SJCRH30 (cell line): ENCODE measurements around the gene MEGF10. TPM values are rescaled to one million over a fixed set of nuclear protein-coding genes. Genes with fewer than 3 reads are reported as not detected.

Source experiments
- DNase-seq, 2 experiments: peaks; one replicate each; pipeline ENCODE4 v3.0.0-alpha.2; 2015 to 2020
- H3K27ac ChIP-seq: fragments of 250-450 bp; sonication (Bioruptor Pico); 2 replicates; pipeline ENCODE4 v1.5.1; 2020; ENCODE audit warnings: mild to moderate bottlenecking, moderate library complexity
- H3K27me3 ChIP-seq: fragments of 250-450 bp; sonication (Bioruptor Pico); 2 replicates; pipeline ENCODE4 v1.5.1; 2020; ENCODE audit warnings: mild to moderate bottlenecking, moderate library complexity
- H3K36me3 ChIP-seq: fragments of 250-450 bp; sonication (Bioruptor Pico); 2 replicates; pipeline ENCODE4 v1.5.1; 2020; ENCODE audit warnings: mild to moderate bottlenecking, moderate library complexity
- H3K4me1 ChIP-seq: fragments of 250-450 bp; sonication (Bioruptor Pico); 2 replicates; pipeline ENCODE4 v1.5.1; 2020; ENCODE audit warnings: mild to moderate bottlenecking, moderate library complexity
- H3K4me3 ChIP-seq: fragments of 250-450 bp; sonication (Bioruptor Pico); 2 replicates; pipeline ENCODE4 v1.5.1; 2020; ENCODE audit warnings: mild to moderate bottlenecking, moderate library complexity
- H3K9me3 ChIP-seq: fragments of 250-450 bp; sonication (Bioruptor Pico); replicated peaks from 2 replicates; pipeline ENCODE4 v1.5.1; 2020; ENCODE audit warnings: mild to moderate bottlenecking, moderate library complexity
- total RNA-seq: library from RNA; depleted of rRNA; stranded (reverse); fragments of >200 nt; shearing (Covaris generic); gene quantifications from 2 replicates; pipeline ENCODE4 v1.2.3, GENCODE V29; 2014

The MEGF10 gene
- total RNA-seq, 1 experiment from 2014 or later = 77.9 TPM

- H3K4me3 ChIP-seq = no peak overlapping the region
- peaks cover 11% of the 10 kb centered on the region for H3K36me3 ChIP-seq
- H3K9me3 ChIP-seq = no peaks in the 10 kb centered on the region
- H3K27me3 ChIP-seq = no peaks in the 10 kb centered on the region
- no peak for DNase-seq
- no peak overlapping the region for H3K27ac ChIP-seq
- H3K4me1 ChIP-seq = peaks cover 12% of the 10 kb centered on the region; the same call in 1 of the 2 replicates
These were observed 36.6 kb downstream of the MEGF10 start for GRCh38 chr5:127326976-127327755.

- DNase-seq = peak; percentile 19 to 48
- Histone ChIP-seq H3K27ac (no peak overlapping the region), H3K4me1 (peaks cover 6% of the 10 kb centered on the region; the same call in 1 of the 2 replicates), H3K27me3 (no peaks in the 10 kb centered on the region), H3K36me3 (peaks cover 31% of the 10 kb centered on the region), H3K9me3 (no peaks in the 10 kb centered on the region), H3K4me3 (no peak overlapping the region)
These were observed 39.5 kb downstream of the MEGF10 start for GRCh38 chr5:127330116-127330515.

- Histone ChIP-seq H3K4me3 (no peak overlapping the region), H3K9me3 (no peaks in the 10 kb centered on the region), H3K27me3 (no peaks in the 10 kb centered on the region), H3K36me3 (peaks cover 31% of the 10 kb centered on the region), H3K4me1 (peaks cover 6% of the 10 kb centered on the region; the same call in 1 of the 2 replicates), H3K27ac (no peak overlapping the region)
- no peak for DNase-seq
These were observed 41.5 kb downstream of the MEGF10 start for GRCh38 chr5:127331890-127332649.

GRCh38 chr5:127333483-127333882 lies 42.9 kb downstream of the MEGF10 start:
- H3K9me3 ChIP-seq = no peaks in the 10 kb centered on the region
- peaks cover 6% of the 10 kb centered on the region; the same call in 1 of the 2 replicates for H3K4me1 ChIP-seq
- no peaks in the 10 kb centered on the region for H3K27me3 ChIP-seq
- peaks cover 35% of the 10 kb centered on the region for H3K36me3 ChIP-seq
- no peak for DNase-seq
- no peak overlapping the region for H3K4me3 ChIP-seq
- H3K27ac ChIP-seq = no peak overlapping the region

GRCh38 chr5:127335381-127335780 lies 44.8 kb downstream of the MEGF10 start:
- no peak for DNase-seq

GRCh38 chr5:127337876-127338275 lies 47.3 kb downstream of the MEGF10 start:
- Histone ChIP-seq H3K27ac (no peak overlapping the region), H3K9me3 (no peaks in the 10 kb centered on the region), H3K4me1 (no peaks in the 10 kb centered on the region), H3K36me3 (peaks cover 43% of the 10 kb centered on the region), H3K27me3 (no peaks in the 10 kb centered on the region), H3K4me3 (no peak overlapping the region)
- no peak for DNase-seq

More at GRCh38 chr5:127335381-127335780, 44.8 kb downstream of the MEGF10 start:
- Histone ChIP-seq H3K36me3 (peaks cover 48% of the 10 kb centered on the region), H3K27ac (no peak overlapping the region), H3K9me3 (no peaks in the 10 kb centered on the region), H3K27me3 (no peaks in the 10 kb centered on the region), H3K4me3 (no peak overlapping the region), H3K4me1 (peaks cover 2% of the 10 kb centered on the region; the same call in 1 of the 2 replicates)

- peaks cover 46% of the 10 kb centered on the region for H3K36me3 ChIP-seq
- DNase-seq = no peak
- H3K27me3 ChIP-seq = no peaks in the 10 kb centered on the region
- no peak overlapping the region for H3K27ac ChIP-seq
- no peak overlapping the region for H3K4me3 ChIP-seq
- H3K4me1 ChIP-seq = no peaks in the 10 kb centered on the region
- no peaks in the 10 kb centered on the region for H3K9me3 ChIP-seq
These were observed 47.9 kb downstream of the MEGF10 start for GRCh38 chr5:127338501-127338900.

GRCh38 chr5:127340606-127341005 lies 50.0 kb downstream of the MEGF10 start:
- no peak for DNase-seq
- Histone ChIP-seq H3K9me3 (no peaks in the 10 kb centered on the region), H3K4me1 (no peaks in the 10 kb centered on the region), H3K36me3 (peaks cover 42% of the 10 kb centered on the region), H3K27ac (no peak overlapping the region), H3K27me3 (no peaks in the 10 kb centered on the region), H3K4me3 (no peak overlapping the region)

- DNase-seq = no peak
- Histone ChIP-seq H3K4me3 (no peak overlapping the region), H3K27me3 (no peaks in the 10 kb centered on the region), H3K4me1 (no peaks in the 10 kb centered on the region), H3K27ac (no peak overlapping the region), H3K36me3 (peaks cover 38% of the 10 kb centered on the region), H3K9me3 (no peaks in the 10 kb centered on the region)
These were observed 51.8 kb downstream of the MEGF10 start for GRCh38 chr5:127342364-127342763.

GRCh38 chr5:127343313-127343712 lies 52.7 kb downstream of the MEGF10 start:
- no peak overlapping the region for H3K27ac ChIP-seq
- peaks cover 38% of the 10 kb centered on the region for H3K36me3 ChIP-seq
- no peak overlapping the region for H3K4me3 ChIP-seq
- no peaks in the 10 kb centered on the region for H3K4me1 ChIP-seq
- DNase-seq = no peak
- no peaks in the 10 kb centered on the region for H3K27me3 ChIP-seq
- no peaks in the 10 kb centered on the region for H3K9me3 ChIP-seq

GRCh38 chr5:127343866-127344265 lies 53.3 kb downstream of the MEGF10 start:
- Histone ChIP-seq H3K27ac (no peak overlapping the region), H3K4me1 (no peaks in the 10 kb centered on the region), H3K4me3 (no peak overlapping the region), H3K27me3 (no peaks in the 10 kb centered on the region), H3K36me3 (peaks cover 38% of the 10 kb centered on the region), H3K9me3 (no peaks in the 10 kb centered on the region)
- DNase-seq = no peak

- Histone ChIP-seq H3K36me3 (peaks cover 33% of the 10 kb centered on the region), H3K27me3 (no peaks in the 10 kb centered on the region), H3K4me3 (no peak overlapping the region), H3K9me3 (no peaks in the 10 kb centered on the region), H3K4me1 (no peaks in the 10 kb centered on the region), H3K27ac (no peak overlapping the region)
- DNase-seq = no peak
These were observed 54.3 kb downstream of the MEGF10 start for GRCh38 chr5:127344931-127345330.

GRCh38 chr5:127351418-127351817 lies 60.8 kb downstream of the MEGF10 start:
- Histone ChIP-seq H3K27me3 (no peaks in the 10 kb centered on the region), H3K36me3 (peaks cover 30% of the 10 kb centered on the region), H3K9me3 (no peaks in the 10 kb centered on the region), H3K4me3 (no peak overlapping the region), H3K27ac (peak overlapping the region; percentile 51), H3K4me1 (peaks cover 32% of the 10 kb centered on the region)
- DNase-seq = peak in 1 of 2 experiments; percentile 31

- H3K27ac ChIP-seq = peak overlapping the region; percentile 51
- peaks cover 39% of the 10 kb centered on the region for H3K4me1 ChIP-seq
- H3K4me3 ChIP-seq = no peak overlapping the region
- no peaks in the 10 kb centered on the region for H3K9me3 ChIP-seq
- H3K36me3 ChIP-seq = peaks cover 30% of the 10 kb centered on the region
- DNase-seq = no peak
- no peaks in the 10 kb centered on the region for H3K27me3 ChIP-seq
These were observed 61.5 kb downstream of the MEGF10 start for GRCh38 chr5:127352068-127352467.

GRCh38 chr5:127353327-127353726 lies 62.7 kb downstream of the MEGF10 start:
- Histone ChIP-seq H3K9me3 (no peaks in the 10 kb centered on the region), H3K27ac (no peak overlapping the region), H3K27me3 (no peaks in the 10 kb centered on the region), H3K4me3 (no peak overlapping the region), H3K36me3 (peaks cover 26% of the 10 kb centered on the region), H3K4me1 (peaks cover 50% of the 10 kb centered on the region)
- no peak for DNase-seq
